D721Med (cell line): ENCODE results near the gene ARHGAP36.

Source experiments
- DNase-seq: peaks from one replicate; pipeline ENCODE4 v3.0.0; 2011; ENCODE audit warnings: low spot score; ENCODE audit not compliant: insufficient read length
- FAIRE-seq: peaks from 2 replicates; lab custom pipeline; 2011; peaks lifted over from hg19 to GRCh38; lab: Jason Lieb, UNC
- TF ChIP-seq, protein P1 (sequence below): IDR thresholded peaks from 2 replicates; pipeline ENCODE4 v1.5.1; 2012; ENCODE audit warnings: mild to moderate bottlenecking, control low read depth; ENCODE audit not compliant: insufficient read depth; ENCODE audit errors: missing control alignments

ARHGAP36 gene

DNA sequence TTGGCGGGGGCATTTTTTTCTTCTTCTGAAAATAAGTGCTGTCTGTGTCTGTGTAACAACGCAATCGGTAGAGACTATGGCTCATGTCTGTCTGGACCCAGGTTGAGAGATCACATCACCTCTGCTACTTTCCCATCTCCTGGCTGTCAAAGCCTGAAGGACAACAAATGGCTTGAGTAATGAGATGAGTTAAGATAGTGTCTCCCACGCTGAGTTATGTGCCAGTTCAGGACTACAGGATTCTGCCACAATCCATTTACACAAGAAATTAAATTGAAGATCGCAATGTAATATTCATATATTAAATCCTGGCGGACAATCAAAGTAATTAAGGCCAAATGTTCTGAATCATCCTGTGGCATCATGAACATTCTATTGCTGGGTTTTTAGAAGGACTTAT is 16.5 kb upstream of the ARHGAP36 start:
- TF ChIP-seq, protein P1, sequence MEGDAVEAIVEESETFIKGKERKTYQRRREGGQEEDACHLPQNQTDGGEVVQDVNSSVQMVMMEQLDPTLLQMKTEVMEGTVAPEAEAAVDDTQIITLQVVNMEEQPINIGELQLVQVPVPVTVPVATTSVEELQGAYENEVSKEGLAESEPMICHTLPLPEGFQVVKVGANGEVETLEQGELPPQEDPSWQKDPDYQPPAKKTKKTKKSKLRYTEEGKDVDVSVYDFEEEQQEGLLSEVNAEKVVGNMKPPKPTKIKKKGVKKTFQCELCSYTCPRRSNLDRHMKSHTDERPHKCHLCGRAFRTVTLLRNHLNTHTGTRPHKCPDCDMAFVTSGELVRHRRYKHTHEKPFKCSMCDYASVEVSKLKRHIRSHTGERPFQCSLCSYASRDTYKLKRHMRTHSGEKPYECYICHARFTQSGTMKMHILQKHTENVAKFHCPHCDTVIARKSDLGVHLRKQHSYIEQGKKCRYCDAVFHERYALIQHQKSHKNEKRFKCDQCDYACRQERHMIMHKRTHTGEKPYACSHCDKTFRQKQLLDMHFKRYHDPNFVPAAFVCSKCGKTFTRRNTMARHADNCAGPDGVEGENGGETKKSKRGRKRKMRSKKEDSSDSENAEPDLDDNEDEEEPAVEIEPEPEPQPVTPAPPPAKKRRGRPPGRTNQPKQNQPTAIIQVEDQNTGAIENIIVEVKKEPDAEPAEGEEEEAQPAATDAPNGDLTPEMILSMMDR = no peak
- DNase-seq = no peak
- no peak for FAIRE-seq

DNA sequence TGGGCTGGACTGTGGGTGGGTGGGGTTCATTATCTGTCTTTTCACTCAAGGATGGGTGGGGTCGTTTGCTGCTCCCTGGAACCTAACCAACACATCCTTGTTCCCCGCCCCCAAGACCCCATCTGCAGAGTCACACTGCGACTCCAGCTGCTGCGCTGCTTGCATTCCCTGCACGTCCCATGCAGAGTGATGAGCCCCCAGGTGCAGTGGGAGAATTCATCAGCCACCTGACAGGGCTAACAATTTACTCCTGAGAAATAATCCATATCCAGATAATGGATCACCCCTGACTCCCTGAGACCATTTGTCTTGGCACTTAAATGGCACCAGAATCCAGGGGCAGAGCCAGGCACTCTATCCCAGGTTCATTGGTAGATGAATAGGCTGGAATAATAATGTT is 12.4 kb upstream of the ARHGAP36 start:
- TF ChIP-seq, protein P1 = no peak
- FAIRE-seq = no peak

DNA sequence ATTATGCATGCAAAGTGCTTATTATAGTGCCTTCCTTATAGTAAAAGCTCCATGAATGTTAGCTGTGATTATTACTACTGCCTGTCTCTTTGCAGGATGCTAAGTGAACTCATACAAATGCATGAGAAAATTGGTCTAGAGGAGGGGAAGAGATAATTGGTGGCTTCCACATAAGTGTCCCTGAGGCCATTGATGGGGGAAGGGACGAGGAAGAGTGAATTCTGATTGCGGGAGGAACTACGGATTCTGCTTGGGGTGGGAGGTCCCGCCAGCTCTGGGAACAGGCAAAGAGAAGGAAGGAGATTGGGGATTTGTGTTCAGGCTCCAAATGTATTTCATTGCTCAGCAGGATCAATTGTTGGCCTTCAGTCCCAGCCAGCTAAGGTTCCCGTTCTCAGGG is 11.6 kb upstream of the ARHGAP36 start:
- FAIRE-seq = no peak

More for the DNA sequence above, 12.4 kb upstream of the ARHGAP36 start:
- no peak for DNase-seq

DNA sequence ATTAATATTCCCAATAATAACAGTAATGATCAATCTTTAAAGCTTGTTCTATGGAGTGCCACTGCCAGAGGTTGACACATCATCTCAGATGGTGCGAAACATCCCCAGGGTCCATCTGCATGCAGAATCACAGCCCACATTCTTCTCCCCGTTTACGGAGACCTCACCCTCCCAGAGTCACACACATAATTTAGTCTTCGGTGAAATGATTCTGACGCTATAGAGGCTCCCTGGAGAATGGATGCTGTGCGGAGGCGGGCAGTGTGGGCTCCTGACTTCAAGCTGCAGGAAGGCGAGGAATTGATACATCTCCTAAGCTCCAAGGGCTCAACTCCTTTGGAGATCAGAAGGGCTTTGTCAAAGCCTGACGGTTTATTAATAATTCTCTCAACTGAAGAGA is 11.0 kb upstream of the ARHGAP36 start:
- FAIRE-seq = no peak
- TF ChIP-seq, protein P1 = no peak
- DNase-seq = no peak

More for the DNA sequence above, 11.6 kb upstream of the ARHGAP36 start:
- TF ChIP-seq, protein P1 = no peak
- DNase-seq = no peak

DNA sequence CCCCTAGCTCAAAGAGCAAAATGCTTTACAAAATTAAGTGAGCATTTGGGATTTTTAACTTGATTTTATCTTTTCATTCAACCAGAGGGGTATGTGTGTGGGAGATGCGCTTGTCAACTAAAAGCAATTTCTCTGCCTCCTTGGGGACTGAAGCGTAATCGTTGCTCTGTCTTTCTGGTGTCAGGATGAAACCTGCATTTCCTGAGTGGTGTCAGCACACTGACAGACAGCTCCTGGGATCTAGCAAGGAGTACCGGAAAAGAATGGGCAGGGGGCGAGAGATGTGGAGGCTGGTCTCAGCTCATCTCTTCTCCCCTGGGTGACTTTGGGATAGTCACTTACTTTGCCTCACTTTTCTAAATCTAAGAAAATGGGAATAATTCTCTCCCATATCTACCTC is 5.1 kb upstream of the ARHGAP36 start:
- no peak for FAIRE-seq
- TF ChIP-seq, protein P1 = no peak
- no peak for DNase-seq

DNA sequence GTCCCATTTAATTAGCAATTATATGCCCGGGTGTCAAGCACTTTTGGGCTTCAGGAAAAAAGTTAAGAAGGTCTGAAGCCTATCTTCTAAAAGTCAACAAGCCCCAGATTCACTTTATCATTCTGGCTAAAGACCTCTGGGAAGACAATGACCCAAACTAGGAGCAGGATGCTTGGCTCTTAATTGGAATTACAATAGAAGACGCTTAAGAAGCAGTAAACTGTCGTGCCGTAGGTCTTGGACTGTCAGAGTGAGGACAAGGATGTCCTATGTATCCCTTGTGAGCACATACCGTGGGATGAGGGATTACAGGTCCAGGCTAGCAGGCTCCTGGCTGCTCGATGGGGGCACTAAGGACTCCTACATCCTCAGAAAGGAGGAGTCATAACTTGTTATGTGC is 3.2 kb upstream of the ARHGAP36 start:
- TF ChIP-seq, protein P1 = no peak
- no peak for FAIRE-seq
- no peak for DNase-seq

DNA sequence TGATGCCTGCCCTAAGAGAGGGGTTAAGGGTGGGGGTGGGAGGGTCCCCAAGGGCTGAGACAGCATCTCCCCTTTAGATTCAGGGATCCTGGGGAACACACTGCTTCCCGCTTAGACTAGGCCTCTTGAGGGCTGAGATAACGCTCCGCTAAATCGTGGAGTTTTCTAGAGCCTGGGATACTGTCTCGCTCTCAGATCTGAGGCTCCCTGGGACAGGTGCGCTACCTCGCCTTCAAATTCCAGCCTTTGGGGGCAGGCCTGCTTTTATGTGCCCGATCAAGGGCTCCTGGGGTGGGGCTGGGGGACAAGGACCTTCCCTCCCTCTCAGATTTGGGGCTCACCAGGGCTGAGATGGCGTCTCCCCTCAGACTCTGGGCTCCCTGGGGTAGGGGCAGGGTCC is 440 bp upstream of the ARHGAP36 start:
- TF ChIP-seq, protein P1 = no peak
- FAIRE-seq (no peak), DNase-seq (no peak)
